HG03521 (cell line): ENCODE data around the gene ACSM4.
"Not testable (repeated sequence)": the region's sequence is repeated elsewhere in the genome, so short reads cannot be mapped to it uniquely, and the experiment has no call there.

Experiments
- ATAC-seq: cut with Tn5 transposase; IDR thresholded peaks from one replicate; pipeline ENCODE4 v1.9.1; 2021; ENCODE audit warnings: mild to moderate bottlenecking, moderate library complexity; ENCODE audit not compliant: unreplicated experiment

The ACSM4 gene, protein sequence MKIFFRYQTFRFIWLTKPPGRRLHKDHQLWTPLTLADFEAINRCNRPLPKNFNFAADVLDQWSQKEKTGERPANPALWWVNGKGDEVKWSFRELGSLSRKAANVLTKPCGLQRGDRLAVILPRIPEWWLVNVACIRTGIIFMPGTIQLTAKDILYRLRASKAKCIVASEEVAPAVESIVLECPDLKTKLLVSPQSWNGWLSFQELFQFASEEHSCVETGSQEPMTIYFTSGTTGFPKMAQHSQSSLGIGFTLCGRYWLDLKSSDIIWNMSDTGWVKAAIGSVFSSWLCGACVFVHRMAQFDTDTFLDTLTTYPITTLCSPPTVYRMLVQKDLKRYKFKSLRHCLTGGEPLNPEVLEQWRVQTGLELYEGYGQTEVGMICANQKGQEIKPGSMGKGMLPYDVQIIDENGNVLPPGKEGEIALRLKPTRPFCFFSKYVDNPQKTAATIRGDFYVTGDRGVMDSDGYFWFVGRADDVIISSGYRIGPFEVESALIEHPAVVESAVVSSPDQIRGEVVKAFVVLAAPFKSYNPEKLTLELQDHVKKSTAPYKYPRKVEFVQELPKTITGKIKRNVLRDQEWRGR

DNA sequence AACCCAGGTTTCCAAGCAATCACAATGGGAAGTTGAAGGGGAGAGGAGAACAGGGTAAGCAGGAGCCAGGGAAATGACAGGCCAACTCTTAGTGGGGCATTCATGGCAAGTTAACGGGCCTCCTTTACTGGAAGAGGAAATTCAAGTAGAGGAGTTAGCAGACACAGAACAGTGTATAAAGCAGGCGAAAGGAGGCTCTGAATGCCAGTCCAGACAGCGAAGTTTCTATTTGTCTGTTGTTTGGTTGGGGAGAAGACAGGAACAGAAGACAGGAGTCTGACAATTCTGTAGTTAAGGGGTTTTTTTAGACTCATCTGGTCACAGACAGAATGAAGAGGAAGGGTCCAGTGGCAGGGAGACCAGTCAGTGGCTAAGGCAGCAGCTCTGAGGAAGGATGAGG lies at the start of gene ACSM4:
Gene ACSM4, plus strand, starts transcription at position 301 of the 400 bp plus-strand sequence. CDS start 260 bp downstream, outside the sequence.
- no peak for ATAC-seq

DNA sequence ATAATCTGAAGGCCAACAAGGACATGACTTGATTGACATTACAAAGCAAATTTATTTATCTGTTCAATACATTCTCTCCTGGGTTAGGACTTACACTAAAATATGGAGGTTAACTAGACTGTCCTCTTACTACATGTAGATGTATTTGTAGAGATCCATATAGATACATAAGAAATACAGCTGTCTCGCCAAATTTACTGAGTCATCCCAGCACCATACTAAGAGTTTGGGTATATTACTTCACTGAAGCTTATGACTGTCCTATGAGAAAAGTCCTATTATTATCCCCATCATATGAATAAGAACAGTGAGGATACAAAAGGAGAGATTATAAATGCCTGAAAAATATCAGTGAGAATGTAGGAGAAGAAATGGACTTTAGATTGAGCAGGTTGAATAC lies 44.8 kb upstream of the ACSM4 start:
- ATAC-seq: no peak

DNA sequence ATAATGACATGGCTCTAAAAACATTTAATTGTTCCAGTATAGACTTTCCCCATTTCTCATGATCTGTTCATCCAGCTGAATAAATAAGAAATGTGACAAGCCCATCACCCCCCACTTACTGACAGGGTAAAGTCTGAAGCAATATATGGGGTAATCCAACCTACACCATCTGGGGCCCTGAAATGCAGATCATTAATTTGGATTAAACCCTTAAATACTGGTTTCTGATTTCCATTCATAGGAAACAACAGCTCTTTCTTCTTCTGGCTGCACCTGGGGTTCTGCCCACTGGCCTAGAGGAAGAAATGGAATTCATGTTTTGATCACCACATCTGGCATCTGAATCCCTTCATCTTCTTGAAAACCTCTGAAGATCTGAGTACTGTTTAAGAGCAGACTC lies 39.3 kb upstream of the ACSM4 start:
- ATAC-seq: no peak

DNA sequence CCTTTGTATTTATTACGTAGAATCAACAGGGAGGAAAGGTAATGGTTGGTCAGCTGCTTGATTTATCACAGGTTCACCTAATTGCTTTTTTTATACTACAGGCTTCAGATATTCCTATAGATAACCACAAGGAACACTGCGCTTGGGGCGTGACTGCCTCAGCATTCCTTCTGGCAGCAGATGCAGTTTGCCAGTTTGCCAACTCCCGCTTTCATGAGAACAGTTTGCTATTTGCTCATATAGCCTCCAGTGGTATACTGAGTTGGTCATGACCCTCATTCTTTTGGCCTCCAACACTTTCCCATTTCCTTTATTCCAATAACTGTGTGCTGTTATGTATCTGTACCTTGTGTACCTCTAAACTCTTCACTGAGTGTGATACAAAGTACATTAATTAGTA lies 38.6 kb upstream of the ACSM4 start:
- no peak for ATAC-seq

DNA sequence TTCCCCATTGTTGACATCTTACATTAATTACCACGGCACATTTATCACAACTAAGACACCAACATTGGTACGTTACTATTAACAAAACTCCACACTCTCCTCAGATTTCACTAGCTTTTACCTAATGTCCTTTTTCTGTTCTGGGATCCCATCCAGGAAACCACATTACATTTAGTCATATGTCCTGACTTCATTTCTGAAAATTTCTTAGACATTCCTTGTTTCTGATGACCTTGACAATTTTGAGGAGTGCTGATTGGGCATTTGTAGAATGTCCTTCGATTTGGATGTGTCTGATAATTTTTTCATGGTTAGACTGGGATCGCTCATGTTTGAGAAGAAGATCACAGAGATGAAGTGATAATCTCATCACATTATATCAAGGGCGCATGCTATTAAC lies 34.6 kb upstream of the ACSM4 start:
- ATAC-seq: no peak

DNA sequence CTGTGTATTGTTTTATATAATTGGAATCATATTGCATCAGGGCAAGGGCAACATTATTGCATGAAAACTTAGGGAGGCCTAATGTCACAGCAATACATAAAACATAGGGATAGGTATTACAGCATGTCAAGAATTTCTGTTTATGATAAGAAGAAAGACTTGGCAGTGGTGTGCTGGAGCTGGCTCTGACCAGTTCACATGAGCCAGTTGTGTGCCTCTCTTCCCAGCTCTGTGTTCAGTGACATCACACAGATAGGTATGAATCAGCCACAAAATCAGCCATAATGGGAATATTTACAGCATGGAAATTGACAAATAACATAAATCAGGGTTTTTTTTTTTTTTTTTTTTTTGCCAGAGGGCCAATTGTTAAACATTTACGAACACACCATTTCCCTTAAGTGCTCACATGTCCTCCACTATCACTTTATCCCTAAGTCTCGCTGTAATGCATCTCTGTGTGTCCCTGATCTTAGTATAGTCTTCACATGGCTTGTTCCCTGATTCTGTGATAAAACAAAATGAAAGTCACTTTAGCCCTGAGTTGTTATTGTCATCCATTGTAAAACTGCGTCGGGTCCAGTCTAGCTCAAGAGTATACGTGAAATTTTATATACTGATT lies 31.9 kb upstream of the ACSM4 start:
- no peak for ATAC-seq

DNA sequence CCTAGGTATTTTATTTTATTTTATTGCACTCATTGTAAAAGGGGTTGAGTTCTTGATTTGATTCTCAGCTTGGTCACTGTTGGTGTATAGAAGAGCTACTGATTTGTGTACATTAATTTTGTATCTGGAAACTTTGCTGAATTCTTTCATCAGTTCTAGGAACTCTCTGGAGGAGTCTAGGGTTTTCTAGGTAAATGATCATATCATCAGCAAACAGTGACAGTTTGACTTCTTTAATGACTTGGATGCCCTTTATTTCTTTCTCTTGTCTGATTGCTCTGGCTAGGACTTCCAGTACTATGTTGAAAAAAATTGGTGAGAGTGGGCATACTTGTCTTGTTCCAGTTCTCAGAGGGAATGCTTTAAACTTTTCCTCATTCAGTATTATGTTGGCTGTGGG lies 28.4 kb upstream of the ACSM4 start:
- ATAC-seq: not testable (repeated sequence)

DNA sequence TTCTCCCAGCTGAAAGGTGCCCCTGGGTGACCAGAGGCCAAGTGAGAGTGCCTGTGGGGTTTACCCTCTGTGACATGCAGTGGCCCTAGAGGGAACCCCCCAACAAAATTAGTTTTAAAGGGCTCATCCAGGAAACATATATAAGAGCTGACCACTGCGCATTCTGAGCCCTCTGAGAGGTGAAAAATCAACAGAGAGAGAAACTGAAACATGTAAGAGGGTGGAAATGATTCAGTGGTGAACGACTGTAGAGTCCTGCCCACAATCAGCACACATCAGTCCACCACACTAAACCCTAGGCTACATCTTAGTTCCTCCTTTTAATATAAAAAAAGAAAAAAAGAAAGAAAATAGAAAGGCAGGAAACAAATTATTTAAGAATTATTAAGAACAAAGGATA lies 21.0 kb upstream of the ACSM4 start:
- ATAC-seq: no peak

DNA sequence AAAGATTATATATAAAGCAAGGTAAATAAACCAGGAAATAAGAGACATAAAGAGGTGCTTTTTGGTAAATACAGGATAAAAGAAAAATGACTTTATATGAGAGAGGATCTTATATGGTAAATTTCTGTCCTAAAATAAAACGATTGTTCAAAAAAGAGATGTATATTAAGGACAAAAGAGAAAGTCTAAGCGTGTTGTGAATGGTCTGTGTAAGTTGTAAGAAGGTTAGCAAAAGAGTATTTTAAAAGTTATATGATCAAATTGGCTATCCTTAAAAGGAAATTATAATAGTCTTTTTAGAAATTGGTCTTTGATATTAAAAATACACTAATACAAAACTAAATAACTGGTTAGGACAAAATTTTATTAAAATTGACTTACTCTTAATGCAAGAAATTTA lies 14.1 kb upstream of the ACSM4 start:
- no peak for ATAC-seq

DNA sequence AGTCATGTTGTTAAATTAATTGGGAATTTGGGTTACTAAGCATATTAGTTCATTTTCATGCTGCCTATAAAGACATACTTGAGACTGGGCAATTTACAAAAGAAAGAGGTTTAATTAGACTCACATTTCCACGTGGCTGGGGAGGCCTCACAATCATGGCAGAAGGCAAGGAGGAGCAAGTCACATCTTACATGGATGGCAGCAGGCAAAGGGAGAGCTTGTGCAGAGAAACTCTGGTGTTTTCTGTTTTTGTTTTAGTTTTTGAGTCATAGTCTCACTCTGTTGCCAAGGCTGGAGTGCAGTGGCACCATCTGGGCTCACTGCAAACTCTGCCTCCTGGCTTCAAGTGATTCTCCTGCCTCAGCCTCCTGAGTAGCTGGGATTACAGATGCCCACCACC lies 13.3 kb upstream of the ACSM4 start:
- not testable (repeated sequence) for ATAC-seq

DNA sequence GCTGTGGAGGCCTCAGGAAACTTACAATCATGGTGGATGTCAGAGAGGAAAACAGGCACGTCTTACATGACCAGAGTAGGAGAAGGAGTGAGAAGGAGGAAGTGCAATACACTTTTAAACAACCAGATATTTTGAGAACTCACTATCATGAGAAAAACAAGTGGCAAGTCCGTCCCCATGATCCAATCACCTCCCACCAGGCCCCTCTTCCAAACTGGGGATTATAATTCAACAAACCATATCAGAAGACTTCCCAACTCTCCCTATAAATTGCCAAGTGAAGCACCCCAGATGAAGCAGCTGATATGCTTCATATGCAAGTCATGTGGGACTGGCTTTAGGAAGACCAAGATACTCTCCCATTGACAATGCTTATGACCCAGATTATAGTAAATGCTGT lies 11.6 kb upstream of the ACSM4 start:
- no peak for ATAC-seq

DNA sequence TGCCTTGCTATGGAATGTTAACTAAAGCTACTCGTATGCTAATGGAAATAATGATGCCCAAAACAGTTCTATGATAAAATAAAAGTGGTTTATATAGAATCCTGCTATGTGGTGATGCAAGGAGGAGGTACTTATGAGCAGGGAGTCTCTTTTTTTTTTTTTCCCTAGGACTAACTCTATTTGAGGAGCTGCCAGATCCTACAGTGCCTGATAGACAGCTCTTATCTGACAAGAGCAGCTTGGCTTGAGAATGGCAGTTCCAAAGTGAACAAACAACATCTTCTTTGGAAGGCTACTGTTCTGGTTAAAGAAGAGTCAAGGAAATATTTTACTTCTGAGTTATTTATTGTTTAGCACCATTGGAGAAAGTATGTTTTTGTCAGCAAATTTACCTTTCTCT lies 10.2 kb upstream of the ACSM4 start:
- no peak for ATAC-seq

DNA sequence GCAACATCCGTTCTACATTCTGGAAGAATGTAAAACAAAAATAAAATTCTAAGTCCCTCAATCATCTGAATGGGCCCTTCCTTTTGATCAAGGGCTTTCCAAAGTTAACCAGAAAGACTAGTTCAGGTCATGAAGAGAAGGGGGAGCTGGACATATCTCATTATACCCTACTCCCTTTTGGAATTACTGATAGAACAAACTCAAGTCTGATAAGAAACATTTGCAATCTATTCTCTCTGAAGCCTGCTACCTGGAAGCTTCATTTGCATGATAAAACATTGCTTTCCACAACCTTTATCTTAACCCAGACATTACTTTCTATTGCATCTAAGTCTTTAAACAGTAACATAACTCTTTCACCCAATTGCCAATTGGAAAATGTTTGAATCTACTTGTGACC lies 8.3 kb upstream of the ACSM4 start:
- ATAC-seq: no peak

DNA sequence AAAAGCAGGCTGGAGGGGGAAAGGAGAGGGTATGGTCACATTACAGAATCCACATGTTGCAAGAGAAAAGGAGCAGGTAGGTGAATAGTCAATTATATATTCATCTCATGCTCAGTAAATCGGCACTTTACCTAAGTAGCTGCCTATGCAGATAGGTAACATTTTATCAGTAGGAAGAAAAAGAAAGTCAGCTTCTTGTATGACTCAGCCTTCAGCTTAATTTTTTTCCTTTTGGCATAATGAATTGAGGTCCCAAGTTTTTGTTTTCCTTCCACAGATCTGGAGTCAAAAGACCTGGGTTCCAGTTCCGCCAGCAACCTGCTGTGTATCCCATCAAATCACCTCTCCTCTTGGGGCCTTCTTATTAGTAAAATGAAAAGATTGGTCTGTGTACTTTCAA lies 6.0 kb upstream of the ACSM4 start:
- no peak for ATAC-seq

DNA sequence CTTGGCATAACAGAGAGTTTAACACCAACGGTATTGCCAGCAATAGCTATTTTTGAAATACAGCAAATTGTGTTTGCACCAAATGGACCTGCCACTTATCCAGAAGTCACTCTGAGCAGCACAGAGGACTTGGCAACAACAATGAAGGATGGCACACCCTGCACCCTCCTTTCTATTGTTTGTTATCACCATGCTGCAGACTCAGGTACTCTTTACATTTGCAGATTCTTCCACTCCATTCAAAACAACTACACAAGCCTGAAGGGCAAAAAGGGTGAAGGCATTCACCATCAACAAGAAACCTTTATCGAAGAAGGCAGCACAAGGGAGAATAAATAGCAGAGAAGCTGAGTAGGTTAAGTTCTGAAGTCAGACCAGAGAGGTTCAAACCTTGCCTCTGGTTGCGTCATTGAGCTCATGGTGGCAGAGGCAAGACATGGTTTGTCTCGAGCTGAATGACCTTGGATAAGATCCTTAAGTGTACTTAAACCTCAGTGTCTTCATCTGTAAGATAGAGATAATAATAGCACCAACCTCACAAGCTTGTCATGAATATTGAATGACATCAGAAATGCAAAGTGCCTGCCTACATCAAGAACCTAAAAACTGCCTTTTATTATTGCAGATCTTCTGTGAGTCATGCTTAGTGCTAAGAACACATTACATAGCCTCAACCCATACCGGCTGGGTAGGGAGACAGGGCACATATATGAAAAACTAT lies 1.4 kb upstream of the ACSM4 start:
- ATAC-seq: no peak

DNA sequence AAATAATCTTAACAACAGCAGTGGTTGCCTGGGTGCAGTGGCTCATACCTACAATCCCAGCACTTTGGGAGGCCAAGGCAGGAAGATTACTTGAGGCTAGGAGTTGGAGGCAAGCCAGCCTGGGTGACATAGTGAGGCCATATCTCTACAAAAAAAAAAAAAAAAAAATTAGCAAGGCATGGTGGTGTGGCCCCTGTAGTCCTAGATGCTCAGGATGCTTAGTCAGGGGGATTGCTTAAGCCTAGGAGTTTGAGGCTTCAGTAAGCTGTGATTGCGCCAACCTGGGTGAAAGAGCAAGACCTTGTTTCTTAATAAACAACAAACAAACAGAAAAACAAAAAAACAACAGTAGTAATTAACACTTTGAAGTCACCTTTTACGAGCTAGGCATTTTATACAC lies 642 bp upstream of the ACSM4 start:
- ATAC-seq: no peak

DNA sequence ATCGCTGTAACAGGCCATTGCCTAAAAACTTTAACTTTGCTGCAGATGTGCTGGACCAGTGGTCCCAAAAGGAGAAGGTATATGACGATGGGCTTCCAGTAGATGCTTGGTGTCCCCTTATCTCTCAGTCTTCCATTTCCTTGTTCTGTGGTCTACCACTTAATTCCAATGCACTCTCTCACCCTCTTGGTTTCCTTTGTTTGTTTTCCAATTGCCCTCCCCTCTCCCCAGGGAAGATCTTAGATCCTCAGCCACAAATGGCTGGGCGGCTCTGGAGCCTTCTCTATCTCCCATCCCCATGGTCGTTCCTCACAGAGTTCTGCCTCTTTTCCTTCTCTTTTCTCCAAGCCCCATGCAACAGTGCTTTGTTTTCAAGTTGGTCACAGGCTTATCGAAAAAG lies 584 bp downstream of the ACSM4 start:
- no peak for ATAC-seq

DNA sequence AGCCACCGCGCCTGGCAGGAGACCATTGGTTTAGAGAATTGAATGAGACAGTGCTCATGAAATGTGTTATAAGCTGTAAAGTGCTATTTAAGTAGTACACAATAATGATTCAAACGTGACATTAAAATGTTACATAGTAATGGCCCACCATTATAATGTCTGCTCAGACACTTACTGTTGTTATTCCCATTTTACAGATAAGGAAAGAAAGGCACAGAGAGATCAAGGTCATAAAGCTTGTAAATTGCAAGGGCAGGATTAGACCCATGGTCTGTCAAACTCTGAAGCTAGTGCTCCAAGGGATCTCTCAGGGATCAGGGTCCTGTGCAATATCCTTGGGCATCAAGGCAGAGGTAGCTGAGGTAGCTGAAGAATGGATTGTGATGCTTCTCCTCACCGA lies 6.2 kb downstream of the ACSM4 start:
- no peak for ATAC-seq

DNA sequence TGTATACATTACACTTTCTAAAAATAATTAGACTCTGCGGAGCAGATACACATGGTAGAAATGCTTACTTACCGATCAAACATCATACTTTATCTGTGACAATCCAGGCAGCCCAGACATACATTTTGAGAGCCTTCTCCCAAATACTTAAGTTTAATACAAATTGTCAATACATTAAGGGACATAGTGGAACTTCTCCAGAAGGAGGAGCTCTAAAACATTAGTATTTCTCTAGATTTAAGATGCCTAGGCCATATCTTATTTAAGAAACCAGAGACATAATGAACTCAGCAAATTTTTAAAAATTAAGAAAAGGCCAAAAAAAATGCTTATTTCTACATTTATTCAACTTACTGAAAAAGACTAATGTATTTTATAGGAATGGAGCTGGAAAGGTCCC lies 16.1 kb downstream of the ACSM4 start:
- ATAC-seq: no peak

DNA sequence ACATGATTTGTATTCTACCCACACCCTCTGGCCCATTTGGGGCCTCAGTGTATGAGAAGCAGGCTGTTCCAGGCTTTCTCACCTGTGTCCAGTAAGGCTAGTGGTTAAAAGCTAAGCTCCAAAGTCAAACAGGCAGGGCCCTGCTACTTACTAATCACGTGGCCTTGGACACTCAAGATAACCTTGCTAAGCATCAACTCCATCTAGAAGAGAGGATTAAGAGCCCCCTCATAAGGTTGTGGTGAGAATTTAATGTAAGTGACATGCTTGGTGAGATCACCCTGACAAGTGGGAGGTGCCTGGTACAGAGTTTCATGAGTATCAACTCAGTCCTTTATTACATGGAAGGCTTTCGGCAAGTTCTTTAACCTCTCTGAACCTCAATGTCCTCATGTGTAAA lies 17.8 kb downstream of the ACSM4 start:
- no peak for ATAC-seq

DNA sequence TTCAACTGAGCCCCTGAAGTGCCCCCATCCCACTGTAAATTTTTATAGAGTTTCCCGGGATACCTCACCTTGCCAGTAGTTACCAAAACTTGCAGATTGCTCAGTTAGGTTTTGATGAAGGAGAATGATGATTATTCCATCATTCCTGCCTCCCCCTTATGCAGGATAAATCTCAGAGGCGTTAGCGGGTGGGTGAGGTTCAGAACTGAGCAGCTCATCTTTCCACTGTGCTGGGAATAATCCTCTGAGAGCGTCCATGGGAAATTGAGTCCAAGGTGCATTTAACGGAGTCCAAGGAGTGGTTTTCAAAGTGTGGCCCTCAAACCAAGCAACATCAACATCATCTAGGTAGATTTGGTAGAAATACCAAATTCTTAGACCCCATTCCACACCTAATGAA lies 18.7 kb downstream of the ACSM4 start:
- no peak for ATAC-seq

DNA sequence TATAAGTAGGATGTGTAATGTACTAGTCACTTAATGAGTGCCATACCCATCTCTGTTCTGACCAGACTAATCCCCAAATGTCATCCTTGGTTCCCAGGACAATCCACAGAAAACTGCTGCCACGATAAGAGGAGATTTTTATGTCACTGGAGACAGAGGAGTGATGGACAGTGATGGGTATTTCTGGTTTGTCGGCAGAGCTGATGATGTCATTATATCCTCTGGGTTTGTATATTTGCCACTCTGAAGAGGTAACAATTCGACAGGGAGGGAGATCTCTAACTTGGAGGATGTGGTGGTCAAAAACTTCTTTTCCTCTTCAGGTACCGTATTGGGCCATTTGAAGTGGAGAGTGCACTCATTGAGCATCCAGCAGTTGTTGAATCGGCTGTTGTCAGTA lies 20.3 kb downstream of the ACSM4 start:
- ATAC-seq: no peak
